CD1c-positive myeloid dendritic cell (primary cell): ENCODE measurements around the gene RNF130.
"Not testable (repeated sequence)": the region's sequence is repeated elsewhere in the genome, so short reads cannot be mapped to it uniquely, and the experiment has no call there.

ENCODE experiments used
- DNase-seq: peaks from one replicate; pipeline ENCODE4 v3.0.0-alpha.2; 2016; ENCODE audit errors: extremely low spot score

Gene RNF130

DNA sequence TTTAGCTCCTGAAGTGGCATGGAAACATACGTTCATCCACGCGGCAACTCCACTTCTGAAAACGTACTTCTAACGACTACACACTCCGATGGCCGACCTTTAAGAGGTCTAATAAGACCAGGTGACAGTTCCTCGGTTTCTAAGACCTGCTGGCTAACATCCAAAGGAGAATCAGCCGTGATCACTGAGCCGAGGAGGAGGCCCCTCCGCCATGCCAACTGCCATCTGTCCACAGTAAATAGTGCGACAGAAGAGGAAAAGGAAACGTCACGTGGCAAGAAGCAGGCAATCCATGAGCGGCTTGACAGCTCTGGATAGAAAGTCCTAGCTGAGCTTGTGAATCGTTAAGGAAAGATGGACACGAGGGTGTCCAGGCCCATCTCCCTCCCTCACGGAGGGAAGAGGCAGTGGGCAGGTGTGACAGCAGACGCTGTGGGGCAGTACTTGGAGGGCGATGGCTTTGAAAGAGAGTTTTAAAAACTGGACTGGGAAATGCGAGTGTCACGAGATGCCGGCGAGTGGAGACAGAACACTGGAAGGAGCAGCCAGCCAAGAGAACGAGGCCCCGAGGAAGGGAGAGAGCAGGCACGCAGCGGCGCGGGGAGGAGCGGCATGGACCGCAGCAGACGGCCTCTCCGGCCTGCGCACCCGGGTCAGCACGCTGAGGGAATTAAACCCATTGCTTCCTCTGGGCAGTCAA lies 97.2 kb downstream of the RNF130 start:
- no peak for DNase-seq

DNA sequence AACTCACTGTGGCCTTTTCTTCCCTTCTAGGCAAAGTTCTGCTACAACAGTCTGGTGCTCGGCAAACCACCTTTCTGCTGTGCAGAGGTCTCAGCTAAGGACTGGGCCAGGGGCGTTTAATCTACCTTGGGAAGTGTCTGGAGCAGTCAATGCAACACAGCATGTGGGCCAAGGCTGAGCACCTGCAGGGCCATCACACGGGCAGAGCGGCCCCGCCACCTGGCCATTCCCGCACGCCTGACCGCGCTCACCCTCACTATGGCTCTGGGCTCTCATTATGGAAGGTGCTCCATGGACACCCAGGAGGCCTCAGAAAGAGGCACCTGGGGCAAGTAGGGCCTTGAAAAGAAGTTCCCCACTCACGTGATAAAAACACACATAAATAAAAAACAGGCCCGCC lies 98.2 kb downstream of the RNF130 start:
- no peak for DNase-seq

DNA sequence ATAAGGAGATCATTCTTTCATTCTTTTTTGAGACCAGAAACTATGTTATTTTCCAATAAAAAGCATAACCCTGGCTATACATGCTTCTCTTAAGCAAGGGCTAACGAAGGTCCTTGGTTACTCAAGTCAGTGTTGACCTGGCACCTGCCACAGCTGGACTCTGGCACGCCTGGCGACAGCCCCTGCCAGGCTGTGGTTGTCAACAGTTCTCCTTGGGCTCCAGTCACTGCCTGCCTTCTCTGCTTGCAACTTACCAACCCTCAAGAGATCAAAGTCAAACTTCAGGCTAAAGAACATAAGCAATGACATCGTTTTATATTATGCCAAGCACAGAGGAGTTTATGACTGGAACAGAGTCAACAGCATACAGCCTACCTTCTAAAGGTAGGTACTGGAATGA lies 102.4 kb downstream of the RNF130 start:
- no peak for DNase-seq

DNA sequence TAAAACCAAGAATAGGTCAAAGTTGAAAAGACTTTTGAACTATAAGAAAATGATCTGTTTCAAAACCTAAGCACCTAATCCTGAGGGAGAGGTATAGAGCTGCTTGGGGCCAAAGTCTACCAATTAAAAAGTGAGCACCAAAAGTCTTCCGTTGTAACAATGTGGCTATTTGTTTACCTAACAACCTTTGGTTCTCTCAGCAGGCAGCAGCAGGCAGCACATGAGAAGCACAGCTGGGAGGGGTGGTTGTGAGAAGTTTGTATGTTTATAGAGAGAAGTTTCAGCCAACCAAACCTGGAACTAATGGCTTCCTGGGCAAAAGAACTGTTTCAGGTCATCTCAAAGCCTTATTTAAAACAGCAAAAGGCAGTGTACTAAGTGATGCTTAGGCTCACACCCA lies 104.1 kb downstream of the RNF130 start:
- DNase-seq: no peak

DNA sequence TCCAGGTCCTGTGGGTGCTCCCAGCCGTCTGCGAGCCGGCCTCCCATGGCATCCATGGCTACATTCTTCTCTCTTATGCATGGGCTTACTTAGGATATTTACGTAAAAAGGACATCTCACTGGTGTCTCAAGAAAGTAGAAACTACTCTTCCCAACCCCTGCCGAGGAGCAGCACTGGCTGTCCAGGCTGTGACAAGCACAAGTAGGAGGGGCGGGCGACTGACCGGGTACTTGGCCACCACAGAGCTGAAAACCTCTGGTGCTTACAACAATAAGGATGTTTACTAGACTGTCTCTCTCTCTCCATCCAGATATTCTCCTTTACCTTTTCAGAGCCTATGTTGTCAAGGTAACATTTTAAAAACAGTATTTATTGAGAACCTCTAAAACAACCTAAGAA lies 107.5 kb downstream of the RNF130 start:
- DNase-seq: no peak

DNA sequence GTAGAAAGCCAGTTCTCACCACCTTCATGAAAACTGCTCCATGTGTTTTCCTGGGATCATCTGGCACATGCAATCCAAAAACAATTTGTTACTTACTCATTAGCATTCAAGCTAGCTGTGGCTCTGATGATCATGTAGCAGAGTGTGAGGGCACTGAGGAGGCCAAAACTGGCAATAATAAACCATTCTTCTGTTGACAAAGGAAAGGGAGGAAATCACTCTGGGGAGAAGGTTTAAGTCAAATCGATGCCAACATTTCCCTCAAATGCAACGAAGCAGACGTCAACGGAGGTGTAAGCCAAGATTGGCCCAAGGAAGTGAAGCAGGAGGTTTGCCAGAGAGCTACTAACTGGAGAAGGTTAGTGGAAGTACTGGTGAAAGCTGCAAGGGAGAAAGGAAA lies 108.2 kb downstream of the RNF130 start:
- no peak for DNase-seq

DNA sequence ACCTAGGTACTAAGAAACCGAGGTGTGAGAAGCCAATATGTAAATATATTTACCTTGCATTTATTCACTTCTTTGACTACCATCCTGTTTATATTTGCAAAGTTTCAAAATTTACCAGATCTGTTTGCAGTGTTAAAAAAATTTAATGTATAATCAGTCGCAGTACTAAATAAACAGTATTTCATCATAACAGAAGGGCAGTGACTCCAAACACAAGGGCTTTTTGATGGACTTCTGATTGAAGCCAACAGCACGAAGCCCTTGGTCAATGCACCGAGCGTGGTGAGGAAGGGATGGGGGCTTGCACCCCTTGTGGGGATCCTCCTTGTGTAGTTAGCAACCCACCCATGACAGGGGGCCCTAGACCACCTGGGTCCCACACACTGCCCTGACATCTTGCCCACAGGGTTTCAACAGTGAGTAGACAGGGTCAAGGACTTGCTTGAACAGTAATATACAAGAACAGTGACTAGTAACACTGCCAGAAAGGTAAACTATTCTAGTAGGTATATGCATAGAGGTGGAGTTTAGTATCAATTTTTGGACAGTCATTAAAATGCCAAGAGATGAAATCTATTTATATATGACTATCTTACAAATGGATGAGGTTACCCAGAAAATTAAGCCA lies 111.2 kb downstream of the RNF130 start:
- no peak for DNase-seq

DNA sequence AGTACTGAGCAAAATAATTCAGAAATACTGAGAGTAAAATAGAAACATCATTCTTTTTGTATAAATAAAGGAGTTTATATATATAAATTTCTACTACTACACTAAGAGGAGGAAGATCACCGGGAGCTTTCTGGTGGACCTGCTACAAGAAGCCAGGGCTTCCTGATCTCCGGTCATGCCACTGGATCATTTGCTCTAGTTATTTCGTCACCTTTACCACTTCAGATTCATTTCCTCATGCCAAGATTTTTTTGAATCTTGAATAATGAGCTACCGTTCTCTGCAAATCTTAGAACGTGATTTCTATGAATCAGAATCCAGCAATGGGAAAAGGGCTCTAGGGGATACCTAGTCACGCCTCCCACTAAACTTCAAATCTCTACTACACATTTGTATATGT lies 111.9 kb downstream of the RNF130 start:
- DNase-seq: peak; percentile 78

DNA sequence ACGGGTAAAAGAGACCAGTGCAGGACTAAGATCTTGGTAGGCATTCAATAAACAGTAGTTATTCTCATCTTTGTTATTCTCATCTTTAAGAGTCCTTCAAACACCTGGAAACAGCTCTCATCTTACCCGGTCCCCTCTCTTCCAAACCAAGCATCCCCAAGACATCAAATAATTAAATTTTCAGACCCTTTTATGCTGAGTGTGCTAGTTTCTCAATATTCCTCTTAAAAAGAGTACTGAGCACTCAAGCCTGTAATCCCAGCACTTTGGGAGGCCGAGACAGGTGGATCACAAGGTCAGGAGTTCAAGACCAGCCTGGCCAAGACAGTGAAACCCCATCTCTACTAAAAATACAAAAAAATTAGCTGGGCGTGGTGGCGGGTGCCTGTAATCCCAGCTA lies 112.4 kb downstream of the RNF130 start:
- not testable (repeated sequence) for DNase-seq

DNA sequence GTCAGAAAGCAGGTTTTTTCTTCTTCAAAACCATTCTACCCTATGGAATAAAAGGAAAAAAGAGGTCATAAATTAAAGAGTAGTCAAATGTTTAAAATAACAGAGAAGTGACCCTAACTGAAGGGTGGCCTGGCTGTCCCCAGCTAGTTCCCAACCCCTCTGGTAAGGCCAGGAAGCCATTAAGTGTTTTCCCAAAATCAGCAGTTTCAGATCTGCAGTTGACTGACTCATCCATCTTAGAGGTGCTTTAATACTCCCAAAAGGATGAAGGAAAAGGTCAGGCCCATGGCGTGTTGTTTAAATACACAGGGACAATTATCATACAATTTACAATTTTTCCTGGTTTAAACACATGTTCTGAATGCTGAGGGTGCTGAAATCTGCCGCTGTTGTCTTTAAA lies 115.9 kb downstream of the RNF130 start:
- peak; percentile 43 for DNase-seq

DNA sequence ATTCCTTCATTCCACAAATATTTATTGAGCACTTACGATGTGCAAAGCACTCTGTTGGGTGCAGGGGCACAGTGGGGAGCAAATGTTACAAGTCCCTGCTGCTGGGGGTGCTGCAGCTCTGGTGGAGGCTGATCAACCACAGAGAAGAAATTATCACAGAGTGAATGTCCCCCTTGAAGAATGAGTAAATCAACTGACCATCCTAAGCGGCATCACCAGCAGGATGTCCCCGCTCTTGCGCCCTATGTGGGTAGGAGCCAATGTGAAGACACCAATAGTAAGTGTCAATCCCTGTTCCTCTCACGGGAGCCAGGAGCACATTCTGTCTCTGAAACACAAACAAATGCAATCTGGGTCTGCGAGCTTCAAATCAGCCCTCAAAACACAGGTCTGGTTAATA lies 116.5 kb downstream of the RNF130 start:
- no peak for DNase-seq

DNA sequence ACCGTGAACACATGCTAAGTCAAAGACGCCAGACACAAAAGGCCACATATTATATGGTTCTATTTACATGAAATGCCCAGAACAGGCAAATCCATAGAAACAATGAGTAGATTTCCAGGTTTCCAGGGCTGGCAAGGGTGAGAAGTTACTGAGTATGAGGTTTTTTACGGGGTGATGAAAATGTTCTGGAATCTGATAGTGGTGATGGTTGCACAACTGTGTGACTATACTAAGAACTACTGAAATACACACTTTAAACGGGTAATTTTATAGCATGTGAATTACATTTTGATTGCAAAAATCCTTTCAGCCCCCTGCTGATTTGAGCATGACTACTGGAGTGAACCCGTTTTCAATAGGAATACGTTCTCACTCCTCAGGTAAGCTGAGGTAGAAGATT lies 117.1 kb downstream of the RNF130 start:
- no peak for DNase-seq

DNA sequence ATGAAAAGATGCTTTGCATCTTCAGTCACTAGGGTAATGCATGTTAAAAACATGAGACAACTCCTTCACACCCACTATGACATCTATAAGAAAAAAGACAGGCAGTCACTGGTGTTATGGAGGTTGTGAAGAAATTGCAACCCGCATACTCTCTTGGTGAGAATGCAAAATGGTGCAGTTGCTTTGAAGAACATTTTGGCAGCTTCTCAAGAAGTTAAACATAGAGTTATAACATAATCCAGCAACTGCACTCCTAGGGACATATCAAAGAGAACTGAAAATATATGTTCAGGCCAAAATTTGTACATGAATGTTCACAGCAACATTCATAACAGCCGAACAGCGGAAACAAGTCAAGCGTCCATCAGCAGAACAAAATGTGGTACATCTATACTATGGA lies 117.6 kb downstream of the RNF130 start:
- no peak for DNase-seq

DNA sequence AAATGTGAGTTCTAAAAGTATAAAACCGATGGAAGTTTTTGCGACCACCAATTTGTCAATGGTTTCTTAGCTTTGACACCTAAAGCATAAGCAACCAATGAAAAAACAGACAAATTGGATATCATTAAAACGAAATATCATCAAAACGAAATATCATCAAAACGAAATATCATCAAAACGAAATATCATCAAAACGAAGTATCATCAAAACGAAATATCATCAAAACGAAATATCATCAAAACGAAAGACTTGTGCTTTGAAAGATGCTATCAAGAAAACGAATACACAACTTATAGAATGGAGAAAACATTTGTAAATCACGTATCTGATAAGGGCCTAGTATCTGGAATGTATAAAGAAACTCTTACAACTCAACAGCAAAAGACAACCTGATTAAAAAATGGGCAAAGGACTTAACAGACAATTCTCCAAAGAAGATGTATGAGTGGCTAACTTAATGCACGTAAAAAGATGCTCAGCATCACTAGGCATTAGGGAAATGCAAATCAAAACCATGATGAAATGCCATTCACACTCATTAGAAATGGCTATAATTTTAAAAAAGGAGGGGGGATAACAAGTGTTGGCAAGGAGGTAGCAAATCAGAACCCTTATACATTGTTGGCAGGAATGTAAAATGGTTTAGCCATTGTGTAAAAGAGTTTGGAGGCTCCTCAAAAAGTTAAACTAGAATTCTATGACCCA lies 134.4 kb downstream of the RNF130 start:
- no peak for DNase-seq

DNA sequence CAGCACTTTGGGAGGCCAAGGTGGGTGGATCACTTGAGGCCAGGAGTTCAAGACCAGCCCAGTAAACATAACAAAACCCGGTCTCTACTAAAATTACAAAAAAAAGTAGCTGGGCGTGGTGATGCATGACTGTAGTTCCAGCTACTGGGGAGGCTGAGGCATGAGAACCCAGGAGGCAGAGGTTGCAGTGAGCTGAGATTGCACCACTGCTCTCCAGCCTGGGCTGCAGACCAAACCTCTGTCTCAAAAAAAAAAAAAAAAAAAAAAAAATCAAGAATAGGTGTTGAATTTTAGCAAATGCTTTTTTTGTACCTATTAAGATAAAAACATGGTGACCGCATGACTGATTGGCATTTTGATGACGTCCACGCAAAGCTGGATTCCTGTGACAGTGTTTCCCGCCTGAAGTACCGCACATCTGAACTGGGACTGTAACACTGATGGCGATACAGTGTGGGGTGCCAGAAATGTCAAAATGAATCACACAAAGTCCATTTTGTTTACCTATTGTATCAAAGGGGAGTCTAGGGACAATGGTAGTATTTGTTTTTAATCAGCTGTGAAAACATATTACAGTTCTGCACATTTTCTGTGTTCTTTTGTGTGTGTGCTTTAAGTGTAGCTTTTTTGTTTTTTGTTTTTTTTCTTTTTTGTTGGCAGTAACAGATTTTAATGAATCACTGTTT lies 140.6 kb downstream of the RNF130 start:
- no peak for DNase-seq

DNA sequence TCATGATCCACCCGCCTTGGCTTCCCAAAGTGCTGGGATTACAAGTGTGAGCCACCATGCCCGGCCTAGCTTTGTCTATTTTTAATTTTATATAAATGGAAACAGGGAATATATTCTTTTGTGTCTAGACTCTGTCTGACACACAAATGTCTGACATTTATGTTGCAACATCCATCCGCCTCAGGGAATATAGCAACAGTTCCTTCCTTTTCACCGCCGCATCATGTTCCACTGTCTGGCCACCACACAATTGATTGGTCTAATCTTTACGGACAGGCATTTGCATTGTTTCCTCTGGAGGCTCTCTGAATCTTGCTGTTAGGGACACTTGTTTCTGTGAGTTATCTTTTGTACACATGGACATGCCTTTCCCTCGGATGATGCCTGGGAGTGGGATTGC lies 143.7 kb downstream of the RNF130 start:
- DNase-seq: no peak

DNA sequence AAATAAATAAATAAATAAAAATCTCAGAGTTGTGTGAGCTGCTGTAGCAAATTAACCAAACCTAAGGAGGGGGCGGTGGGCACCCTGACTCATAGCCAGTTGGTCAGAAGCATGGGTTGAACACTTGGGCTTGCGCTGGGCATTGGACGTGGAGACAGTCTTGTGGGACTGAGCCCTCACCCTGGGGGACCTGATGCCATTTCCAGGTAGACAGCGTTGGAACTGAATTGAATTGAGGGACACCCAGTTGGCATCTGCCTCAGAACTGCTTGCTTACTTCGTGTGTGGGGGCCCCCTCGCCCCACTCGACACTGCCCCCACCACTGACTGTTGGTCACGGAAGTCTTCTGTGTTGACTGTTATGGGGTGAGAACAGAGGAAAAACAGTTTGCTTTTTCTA lies 144.9 kb downstream of the RNF130 start:
- DNase-seq: no peak

DNA sequence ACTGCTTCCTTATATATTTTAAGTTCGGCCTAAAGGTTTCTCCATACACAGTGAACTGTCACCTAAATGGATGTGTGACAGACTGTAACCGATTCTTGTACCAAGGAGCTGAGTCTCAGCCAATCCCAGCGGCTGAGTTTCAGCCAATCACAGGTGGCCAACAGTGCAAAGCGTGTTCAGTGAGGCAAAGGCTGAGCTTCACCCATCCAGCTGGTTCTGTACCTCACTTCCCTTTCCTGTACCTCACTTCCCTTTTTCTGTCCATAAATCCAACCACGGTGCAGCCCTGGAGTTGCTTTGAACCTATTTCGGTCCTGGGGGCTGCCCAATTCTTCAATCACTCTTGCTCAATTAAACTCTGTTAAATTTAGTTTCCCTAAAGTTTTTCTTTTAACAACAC lies 148.1 kb downstream of the RNF130 start:
- peak; percentile 67 for DNase-seq

DNA sequence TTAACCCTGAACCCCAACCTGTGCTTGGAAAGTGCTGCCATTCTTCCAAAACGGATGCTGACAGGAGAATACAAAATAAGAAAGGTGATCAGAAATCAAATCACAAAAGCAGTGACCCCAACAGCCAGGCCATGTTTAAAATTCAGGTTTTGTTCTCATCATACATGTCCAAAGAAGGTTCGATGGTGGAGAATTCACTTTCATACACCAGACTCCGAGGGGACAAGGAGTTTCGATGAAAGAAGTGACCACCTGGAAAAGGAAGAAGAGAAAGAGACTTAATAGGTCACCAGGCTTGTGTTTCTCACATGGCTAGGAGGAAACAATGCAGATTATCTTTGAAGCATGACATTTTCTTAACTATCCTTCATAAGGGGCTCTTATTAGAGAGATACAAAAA lies 151.4 kb downstream of the RNF130 start:
- no peak for DNase-seq

DNA sequence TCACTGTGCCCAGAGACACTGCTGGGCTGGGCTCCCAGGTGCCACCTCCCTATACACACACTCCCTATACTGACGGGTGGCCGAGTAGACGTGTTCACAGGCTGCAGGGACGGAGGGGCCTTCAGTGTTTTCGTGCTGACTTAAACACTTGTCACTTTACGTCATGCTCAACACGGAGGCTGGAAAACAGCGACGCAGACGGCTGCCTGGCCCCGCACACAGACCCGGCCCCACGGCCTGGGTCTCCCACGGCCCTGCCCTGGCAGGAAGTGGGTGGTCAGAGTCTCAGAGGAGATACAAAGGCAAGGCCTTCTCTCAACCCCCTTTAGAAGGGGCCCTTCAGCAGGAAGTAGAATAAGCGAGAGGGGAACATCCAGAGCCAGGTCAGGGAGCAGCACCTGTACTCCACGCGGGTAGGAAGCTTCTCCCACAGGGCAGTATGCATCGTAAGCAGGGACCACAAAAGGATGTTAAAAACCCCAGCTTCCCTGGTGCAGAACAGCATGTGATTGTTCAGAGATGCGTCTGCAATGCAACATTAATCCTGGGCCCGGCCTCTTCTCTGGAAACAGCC lies 152.0 kb downstream of the RNF130 start:
- no peak for DNase-seq

DNA sequence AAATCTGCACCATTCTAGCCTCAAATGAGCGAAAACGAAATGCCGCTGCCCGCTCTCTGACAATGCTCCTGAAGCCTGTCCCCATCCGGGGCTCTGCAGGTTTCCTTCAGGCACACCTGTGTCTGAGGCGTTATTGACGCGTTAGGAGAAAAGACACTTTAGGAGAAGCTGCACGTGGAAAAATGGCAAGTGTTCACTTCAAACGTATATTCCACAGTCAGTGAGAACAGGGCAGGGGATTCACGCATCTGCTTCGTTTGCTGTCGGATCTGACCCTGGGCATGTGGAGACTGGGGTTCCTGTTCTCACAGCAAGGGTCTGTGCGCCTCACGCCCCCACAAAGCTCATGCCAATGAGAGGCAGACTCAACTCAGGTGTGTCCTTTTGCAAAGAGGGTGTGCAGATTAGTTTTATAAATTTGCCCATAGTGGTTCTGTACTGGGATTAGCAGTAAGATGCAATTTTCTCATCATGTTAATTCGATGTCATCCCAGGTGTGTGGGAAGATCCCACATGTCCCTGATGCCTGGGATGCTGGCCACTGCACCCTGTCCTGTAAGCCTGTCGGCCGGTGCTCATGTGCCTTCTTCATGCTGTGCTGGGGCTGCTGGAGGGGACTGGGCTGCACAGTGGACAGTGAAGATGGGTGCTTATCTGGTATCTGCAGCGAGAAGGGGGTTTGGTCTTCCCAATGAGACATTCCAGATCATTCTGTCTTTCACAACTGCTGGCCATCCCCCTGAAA lies 152.6 kb downstream of the RNF130 start:
- no peak for DNase-seq

DNA sequence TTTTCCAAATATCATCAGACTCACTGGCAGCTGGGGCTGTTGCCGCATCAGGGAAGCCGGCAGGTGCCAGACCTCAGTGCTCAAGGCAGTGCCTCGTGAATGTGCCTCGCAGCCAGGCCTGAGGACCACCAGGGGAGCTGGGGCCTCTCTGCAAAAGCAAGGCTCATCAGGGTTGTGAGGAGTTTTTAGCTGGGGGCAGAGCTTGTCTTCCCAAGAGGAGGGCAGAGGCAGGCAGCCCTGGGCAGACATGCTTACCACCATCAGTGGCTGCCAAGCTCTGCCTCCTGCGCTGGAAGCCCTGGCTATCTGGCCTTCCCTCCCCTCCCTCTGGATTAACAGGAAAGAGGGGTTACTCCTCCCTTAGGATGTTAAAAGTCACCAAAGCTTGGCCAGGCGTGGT lies 155.0 kb downstream of the RNF130 start:
- no peak for DNase-seq
